ENCODE data around the gene TCN2.

DNA sequence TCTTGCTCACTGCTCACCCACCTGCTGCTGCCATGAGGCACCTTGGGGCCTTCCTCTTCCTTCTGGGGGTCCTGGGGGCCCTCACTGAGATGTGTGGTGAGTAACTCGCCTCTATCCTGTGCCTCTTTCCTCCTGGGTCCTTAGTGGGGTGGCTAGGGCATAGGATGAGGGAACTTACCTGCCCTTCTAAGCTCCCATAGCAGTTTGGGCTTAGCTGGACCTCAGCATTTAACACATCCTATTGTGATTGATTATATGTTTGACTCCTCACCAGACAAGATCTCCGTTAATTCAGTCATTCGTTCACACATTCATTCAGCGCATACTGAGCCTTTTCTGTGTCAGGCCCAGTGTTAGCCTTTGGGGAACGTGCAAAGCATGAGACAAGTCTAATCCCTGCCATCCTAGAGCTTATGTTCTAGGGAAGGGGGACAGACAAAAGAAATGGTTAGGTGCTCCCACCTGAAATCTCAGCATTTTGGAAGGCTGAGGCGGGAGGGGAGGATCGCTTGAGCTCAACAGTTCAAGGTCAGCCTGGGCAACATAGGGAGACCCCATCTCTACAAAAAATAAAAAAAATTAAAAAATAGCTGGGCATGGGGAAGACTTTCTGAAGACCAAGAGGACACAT lies 441 bp downstream of the TCN2 start:
- no peak for TF ChIP-seq POLR2A (IDR thresholded peaks at IDR 0.05; ENCODE audit: low read depth, low read length)
- no peak for TF ChIP-seq POLR2AphosphoS5 (IDR thresholded peaks at IDR 0.05; ENCODE audit: low read depth, low read length)

Measured in GM12892 (cell line).